H1 (cell line): Measurements from ENCODE around the gene GJB6. TPM values are rescaled to one million over a fixed set of nuclear protein-coding genes. Genes with fewer than 3 reads are reported as not detected.

Experiments
- ASH2L ChIP-seq: fragments of 200-600, 300-600 bp; sonication (generic); IDR thresholded peaks from one replicate; pipeline ENCODE4 v1.7.1; 2017; ENCODE audit warnings: low read length
- BACH1 ChIP-seq: IDR thresholded peaks from 2 replicates; pipeline ENCODE4 v1.6.1; 2012; ENCODE audit warnings: low read length, improper control_type of control experiment
- EZH2 ChIP-seq: fragments of 200-600 bp; sonication (generic); IDR thresholded peaks from 2 replicates; pipeline ENCODE4 v1.7.1; 2012; ENCODE audit warnings: low read depth, mild to moderate bottlenecking, moderate library complexity, low read length, inconsistent platforms; ENCODE audit not compliant: severe bottlenecking
- MAFK ChIP-seq: IDR thresholded peaks from 2 replicates; pipeline ENCODE4 v1.6.1; 2012; ENCODE audit warnings: low read depth, mild to moderate bottlenecking, improper control_type of control experiment, low read length
- NANOG ChIP-seq: IDR thresholded peaks from 2 replicates; pipeline ENCODE4 v1.6.1; 2011; ENCODE audit warnings: low read length, low read depth, mild to moderate bottlenecking, inconsistent platforms; ENCODE audit not compliant: insufficient read depth, poor library complexity, severe bottlenecking
- NRF1 ChIP-seq: IDR thresholded peaks from 2 replicates; pipeline ENCODE4 v1.6.1; 2011; ENCODE audit warnings: mild to moderate bottlenecking, low read depth, low read length, improper control_type of control experiment
- POLR2A ChIP-seq, 2 experiments: IDR thresholded peaks; 1 replicate in 1 of 2; 2 replicates in 1 of 2; pipeline ENCODE4 v1.6.1; 2011; ENCODE audit warnings: low read depth in 2 of 2, low read length in 2 of 2, mild to moderate bottlenecking in 2 of 2; ENCODE audit errors: control extremely low read depth in 1 of 2
- RBBP5 ChIP-seq: IDR thresholded peaks from 2 replicates; pipeline ENCODE4 v1.7.1; 2012; ENCODE audit warnings: low read depth, mild to moderate bottlenecking, inconsistent platforms, low read length, moderate library complexity, borderline replicate concordance
- SP2 ChIP-seq: IDR thresholded peaks from 2 replicates; pipeline ENCODE4 v1.6.1; 2012; ENCODE audit warnings: mild to moderate bottlenecking, low read length, inconsistent platforms
- SP4 ChIP-seq: IDR thresholded peaks from 2 replicates; pipeline ENCODE4 v1.6.1; 2012; ENCODE audit warnings: low read length, inconsistent platforms
- TAF1 ChIP-seq: IDR thresholded peaks from 2 replicates; pipeline ENCODE4 v1.6.1; 2011; ENCODE audit warnings: mild to moderate bottlenecking, low read depth, low read length
- polyA plus RNA-seq, 7 experiments: library from polyadenylated mRNA; depleted of rRNA in 3 of 7; stranded (reverse) in 5 of 7; unstranded in 2 of 7; fragments of >200 nt in 5 of 7; fragments of 200-250 nt in 2 of 7; gene quantifications; 1 replicate in 5 of 7; 2 replicates in 1 of 7; 4 replicates in 1 of 7; pipeline versions ENCODE4 v1.2.1 to v1.2.3, GENCODE V29; 2011 to 2013; ENCODE audit warnings: missing spikeins in 2 of 7, mixed read lengths in 2 of 7
- total RNA-seq: library from RNA; stranded (reverse); fragmentation: NEBNext Ultra II Directional; extraction: Animal tissue kit (Norgen Biotek cat#: 25700); gene quantifications from 2 replicates; pipeline ENCODE4 v1.2.1, GENCODE V29; 2021
- TF ChIP-seq, protein P1 (sequence below): fragments of 300-600 bp; sonication (generic); IDR thresholded peaks from 2 replicates; pipeline ENCODE4 v1.7.1; 2012; ENCODE audit warnings: low read length, moderate library complexity, mild to moderate bottlenecking, inconsistent platforms; ENCODE audit not compliant: insufficient replicate concordance

GJB6 gene
- total and polyA plus RNA-seq, 2 of the 8 experiments (the other 6 are each of a cell fraction or from before 2014, with no cell fraction given) = not detected

- TF ChIP-seq, protein P1, sequence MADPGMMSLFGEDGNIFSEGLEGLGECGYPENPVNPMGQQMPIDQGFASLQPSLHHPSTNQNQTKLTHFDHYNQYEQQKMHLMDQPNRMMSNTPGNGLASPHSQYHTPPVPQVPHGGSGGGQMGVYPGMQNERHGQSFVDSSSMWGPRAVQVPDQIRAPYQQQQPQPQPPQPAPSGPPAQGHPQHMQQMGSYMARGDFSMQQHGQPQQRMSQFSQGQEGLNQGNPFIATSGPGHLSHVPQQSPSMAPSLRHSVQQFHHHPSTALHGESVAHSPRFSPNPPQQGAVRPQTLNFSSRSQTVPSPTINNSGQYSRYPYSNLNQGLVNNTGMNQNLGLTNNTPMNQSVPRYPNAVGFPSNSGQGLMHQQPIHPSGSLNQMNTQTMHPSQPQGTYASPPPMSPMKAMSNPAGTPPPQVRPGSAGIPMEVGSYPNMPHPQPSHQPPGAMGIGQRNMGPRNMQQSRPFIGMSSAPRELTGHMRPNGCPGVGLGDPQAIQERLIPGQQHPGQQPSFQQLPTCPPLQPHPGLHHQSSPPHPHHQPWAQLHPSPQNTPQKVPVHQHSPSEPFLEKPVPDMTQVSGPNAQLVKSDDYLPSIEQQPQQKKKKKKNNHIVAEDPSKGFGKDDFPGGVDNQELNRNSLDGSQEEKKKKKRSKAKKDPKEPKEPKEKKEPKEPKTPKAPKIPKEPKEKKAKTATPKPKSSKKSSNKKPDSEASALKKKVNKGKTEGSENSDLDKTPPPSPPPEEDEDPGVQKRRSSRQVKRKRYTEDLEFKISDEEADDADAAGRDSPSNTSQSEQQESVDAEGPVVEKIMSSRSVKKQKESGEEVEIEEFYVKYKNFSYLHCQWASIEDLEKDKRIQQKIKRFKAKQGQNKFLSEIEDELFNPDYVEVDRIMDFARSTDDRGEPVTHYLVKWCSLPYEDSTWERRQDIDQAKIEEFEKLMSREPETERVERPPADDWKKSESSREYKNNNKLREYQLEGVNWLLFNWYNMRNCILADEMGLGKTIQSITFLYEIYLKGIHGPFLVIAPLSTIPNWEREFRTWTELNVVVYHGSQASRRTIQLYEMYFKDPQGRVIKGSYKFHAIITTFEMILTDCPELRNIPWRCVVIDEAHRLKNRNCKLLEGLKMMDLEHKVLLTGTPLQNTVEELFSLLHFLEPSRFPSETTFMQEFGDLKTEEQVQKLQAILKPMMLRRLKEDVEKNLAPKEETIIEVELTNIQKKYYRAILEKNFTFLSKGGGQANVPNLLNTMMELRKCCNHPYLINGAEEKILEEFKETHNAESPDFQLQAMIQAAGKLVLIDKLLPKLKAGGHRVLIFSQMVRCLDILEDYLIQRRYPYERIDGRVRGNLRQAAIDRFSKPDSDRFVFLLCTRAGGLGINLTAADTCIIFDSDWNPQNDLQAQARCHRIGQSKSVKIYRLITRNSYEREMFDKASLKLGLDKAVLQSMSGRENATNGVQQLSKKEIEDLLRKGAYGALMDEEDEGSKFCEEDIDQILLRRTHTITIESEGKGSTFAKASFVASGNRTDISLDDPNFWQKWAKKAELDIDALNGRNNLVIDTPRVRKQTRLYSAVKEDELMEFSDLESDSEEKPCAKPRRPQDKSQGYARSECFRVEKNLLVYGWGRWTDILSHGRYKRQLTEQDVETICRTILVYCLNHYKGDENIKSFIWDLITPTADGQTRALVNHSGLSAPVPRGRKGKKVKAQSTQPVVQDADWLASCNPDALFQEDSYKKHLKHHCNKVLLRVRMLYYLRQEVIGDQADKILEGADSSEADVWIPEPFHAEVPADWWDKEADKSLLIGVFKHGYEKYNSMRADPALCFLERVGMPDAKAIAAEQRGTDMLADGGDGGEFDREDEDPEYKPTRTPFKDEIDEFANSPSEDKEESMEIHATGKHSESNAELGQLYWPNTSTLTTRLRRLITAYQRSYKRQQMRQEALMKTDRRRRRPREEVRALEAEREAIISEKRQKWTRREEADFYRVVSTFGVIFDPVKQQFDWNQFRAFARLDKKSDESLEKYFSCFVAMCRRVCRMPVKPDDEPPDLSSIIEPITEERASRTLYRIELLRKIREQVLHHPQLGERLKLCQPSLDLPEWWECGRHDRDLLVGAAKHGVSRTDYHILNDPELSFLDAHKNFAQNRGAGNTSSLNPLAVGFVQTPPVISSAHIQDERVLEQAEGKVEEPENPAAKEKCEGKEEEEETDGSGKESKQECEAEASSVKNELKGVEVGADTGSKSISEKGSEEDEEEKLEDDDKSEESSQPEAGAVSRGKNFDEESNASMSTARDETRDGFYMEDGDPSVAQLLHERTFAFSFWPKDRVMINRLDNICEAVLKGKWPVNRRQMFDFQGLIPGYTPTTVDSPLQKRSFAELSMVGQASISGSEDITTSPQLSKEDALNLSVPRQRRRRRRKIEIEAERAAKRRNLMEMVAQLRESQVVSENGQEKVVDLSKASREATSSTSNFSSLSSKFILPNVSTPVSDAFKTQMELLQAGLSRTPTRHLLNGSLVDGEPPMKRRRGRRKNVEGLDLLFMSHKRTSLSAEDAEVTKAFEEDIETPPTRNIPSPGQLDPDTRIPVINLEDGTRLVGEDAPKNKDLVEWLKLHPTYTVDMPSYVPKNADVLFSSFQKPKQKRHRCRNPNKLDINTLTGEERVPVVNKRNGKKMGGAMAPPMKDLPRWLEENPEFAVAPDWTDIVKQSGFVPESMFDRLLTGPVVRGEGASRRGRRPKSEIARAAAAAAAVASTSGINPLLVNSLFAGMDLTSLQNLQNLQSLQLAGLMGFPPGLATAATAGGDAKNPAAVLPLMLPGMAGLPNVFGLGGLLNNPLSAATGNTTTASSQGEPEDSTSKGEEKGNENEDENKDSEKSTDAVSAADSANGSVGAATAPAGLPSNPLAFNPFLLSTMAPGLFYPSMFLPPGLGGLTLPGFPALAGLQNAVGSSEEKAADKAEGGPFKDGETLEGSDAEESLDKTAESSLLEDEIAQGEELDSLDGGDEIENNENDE = no peak
- TF ChIP-seq NANOG (no peak), POLR2A (IDR thresholded peaks at IDR 0.05; ENCODE audit: control extremely low read depth in 1 of 2, low read depth in 2 of 2, low read length in 2 of 2) (no peak), ASH2L (no peak), SP4 (no peak), RBBP5 (no peak), BACH1 (no peak), NRF1 (no peak), TAF1 (no peak), SP2 (no peak), EZH2 (peak; percentile 70), MAFK (peak; percentile 81)
These were observed 38.0 kb downstream of the GJB6 start (continued) for GRCh38 chr13:20193907-20194631.
